GM18502 (cell line): ENCODE measurements around the gene GLRA3.
"Not testable (repeated sequence)": the region's sequence is repeated elsewhere in the genome, so short reads cannot be mapped to it uniquely, and the experiment has no call there.

Source experiments
- ATAC-seq: cut with Tn5 transposase; IDR thresholded peaks from one replicate; pipeline ENCODE4 v1.9.1; 2021; ENCODE audit warnings: mild to moderate bottlenecking; ENCODE audit not compliant: unreplicated experiment, poor library complexity

The GLRA3 gene

DNA sequence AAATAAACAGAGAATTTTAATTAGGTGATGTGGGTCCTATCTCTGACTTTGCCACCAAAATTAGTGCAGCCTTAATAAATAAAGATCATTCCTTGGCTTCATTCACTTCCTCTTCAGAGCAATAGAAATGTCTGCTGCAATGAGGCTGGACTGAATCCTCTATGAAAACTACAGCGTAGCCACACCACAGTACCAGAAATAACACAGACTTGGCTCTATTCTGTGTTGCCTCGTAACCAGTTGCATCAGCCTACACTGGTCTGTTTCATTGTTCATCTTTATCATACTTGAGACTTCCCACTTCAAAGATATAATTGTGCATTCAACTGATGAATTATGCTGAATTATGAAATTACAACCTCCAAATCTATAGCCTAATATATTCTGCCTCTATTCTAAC lies 15.8 kb downstream of the GLRA3 start:
- ATAC-seq = no peak

DNA sequence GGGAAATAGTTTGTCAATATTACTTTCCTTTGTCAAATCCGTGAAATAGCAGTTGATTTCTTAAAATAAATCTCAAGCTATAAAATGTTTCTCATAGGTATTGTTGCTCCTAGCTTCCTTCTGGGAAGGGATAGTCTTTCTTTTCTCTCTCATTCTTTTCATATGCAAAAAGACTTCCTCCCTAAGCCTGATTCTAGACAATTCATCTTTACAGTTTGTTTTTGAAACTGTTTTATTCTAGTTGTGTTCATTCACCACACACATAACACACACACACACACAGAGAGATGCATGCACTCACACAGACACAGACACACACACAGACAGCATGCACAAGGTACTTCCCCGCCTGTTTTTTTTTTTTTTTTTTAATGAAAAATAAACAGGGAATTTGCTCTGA lies 18.2 kb downstream of the GLRA3 start:
- no peak for ATAC-seq

DNA sequence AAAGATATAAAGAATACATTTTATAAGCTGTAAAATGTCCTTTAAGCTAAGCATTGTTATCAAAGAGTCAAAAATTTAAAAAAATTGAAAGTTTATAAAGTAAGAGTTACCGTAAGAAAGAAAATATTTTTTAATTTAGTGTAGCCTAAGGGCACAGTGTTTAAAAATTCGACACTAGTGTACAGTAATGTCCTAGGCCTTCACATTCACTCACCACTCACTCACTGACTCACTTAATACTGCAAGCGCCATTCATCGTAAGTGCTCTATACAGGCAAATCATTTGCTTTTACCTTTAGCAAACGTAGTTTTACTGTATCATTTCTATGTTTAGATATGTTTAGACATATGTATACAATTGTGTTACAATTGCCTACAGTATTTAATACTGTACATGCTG lies 20.2 kb downstream of the GLRA3 start:
- ATAC-seq = no peak

DNA sequence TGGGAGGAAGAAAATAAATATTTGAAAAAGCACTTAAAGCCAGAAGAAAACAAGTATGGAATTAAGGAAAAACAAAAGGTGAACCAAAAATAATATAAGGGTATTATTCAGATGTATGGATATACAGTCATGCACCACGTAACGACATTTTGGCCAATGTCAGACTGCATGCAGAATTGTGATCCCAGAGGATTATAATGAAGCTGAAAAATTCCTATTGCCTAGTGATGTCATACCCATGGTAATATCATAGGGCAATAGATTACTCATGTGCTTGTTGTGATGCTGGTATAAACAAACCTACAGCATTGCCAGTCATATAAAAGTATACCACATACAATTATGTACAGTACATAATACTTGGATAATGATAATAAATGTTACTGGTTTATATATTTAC lies 20.9 kb downstream of the GLRA3 start:
- ATAC-seq = no peak

DNA sequence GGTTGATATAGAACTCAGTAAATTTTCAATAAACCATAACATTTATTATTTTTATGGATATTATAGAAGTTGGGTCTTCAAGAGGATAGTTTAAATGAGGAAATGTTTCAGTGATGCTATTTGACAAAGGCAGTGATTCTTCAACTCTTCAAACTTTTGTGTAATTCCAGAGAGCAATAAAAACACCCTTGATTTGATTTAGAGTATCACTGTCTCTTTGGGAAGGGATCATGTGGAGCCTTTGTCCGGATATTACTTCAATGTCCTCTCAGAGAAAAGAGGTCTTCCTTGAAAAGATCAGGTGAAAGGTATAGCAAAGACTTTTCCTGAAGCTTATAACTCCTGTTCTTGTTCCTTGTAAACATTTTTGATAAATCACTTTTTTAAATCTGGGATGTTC lies 23.3 kb downstream of the GLRA3 start:
- no peak for ATAC-seq

DNA sequence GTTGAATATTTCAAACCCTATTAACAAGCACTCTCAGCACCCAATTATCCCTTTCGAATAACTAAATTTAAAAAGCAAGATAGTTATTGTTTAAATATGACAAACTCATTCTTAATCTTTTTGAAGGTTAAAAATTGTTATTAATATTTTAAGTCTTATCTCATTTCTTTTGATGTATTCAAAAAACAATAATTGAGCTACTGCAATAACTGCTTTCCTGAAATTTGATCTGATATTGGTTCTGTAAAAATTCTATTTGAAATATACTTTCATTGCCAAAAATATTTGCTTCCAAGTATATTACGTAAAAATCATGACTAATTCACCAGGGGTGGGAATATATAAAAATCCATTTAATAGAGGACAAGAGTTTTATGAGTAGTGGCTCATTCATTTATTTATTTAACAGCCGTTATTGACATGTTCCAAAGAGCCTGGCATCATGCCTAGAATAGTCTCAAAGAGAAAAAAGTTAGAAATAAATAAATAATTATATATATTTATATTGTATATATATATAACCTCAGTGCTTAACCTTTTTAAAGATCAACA lies 34.4 kb downstream of the GLRA3 start:
- no peak for ATAC-seq

DNA sequence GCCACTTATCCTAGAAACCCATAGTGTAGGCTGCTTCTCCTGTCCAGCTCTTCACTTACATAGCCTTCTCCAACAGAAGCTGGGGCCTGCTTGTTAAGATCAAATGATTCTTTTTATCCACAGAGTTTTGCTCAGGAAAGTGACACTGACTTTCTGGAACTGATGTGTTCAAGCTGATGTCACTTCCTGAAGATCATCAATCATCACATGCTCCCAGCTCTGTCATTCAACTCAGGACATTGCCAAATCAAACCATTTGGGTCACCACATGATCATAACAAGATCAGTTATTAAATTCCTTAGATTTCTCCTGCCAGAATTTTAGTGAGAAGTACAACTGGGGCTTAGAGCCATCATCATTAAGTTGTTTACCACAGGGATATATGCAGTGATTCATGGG lies 39.4 kb downstream of the GLRA3 start:
- no peak for ATAC-seq

DNA sequence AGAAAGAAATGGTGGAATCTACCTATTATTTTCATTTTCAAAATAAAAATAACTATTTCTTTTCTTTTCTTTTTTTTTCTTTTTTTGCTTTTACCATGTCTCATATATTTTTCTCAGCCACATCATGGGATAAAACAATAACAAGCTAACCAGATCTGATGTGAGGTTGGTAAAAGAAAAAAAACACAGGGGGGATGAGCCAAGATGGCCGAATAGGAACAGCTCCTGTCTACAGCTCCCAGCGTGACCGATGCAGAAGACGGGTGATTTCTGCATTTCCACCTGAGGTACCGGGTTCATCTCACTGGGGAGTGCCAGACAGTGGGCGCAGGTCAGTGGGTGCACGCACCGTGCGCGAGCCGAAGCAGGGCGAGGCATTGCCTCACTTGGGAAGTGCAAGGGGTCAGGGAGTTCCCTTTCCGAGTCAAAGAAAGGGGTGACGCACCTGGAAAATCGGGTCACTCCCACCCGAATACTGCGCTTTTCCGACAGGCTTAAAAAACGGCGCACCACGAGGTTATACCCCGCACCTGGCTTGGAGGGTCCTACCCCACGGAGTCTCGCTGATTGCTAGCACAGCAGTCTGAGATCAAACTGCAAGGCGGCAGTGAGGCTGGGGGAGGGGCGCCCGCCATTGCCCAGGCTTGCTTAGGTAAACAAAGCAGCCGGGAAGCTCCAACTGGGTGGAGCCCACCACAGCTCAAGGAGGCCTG lies 50.6 kb downstream of the GLRA3 start:
- ATAC-seq = not testable (repeated sequence)

DNA sequence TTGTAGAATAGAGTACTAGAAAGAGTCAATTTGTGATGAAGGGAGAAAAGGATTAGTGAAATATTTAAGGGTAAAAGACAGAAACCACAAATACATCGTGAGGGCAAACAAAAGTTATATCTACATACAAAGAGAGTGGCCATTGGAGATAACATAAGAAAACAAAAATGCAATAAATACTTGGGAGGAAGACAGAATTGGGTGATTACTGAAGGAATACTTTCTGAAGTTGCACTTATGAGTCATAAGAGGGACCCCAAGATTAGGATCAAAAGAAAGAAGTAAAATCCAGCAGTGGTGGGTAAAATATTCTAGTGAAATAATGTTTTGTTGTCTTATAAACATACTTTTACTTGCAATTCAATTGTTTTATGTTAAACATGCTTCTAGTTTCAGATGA lies 53.7 kb downstream of the GLRA3 start:
- ATAC-seq = no peak

DNA sequence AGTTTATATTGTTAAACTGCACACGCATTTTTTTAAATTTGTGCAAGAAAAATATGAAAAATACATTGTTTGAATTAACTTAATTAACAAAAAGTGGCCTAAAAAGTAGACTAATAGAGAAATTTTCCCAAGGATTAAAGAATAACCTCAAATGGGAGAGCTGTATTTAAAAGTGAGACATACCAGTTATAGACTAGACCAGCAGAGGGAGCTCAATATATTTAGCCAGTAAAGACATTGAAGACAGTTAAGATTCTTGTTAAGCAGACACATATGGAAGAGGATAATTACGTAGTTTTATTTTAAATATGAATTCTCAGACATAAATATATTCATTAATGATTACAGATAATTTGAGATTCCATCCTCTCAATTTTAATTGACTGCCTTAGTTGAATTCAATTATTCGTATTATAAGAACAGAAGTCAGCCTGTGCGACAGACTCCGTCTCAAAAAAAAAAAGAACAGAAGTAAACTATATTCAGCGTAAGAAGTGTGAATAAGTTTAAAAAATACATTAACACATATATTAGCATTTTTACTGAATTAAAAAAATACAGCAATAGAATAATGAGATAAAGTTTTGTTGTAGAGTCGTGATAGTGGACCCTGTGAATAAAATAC lies 64.8 kb downstream of the GLRA3 start:
- peak; percentile 75 for ATAC-seq

DNA sequence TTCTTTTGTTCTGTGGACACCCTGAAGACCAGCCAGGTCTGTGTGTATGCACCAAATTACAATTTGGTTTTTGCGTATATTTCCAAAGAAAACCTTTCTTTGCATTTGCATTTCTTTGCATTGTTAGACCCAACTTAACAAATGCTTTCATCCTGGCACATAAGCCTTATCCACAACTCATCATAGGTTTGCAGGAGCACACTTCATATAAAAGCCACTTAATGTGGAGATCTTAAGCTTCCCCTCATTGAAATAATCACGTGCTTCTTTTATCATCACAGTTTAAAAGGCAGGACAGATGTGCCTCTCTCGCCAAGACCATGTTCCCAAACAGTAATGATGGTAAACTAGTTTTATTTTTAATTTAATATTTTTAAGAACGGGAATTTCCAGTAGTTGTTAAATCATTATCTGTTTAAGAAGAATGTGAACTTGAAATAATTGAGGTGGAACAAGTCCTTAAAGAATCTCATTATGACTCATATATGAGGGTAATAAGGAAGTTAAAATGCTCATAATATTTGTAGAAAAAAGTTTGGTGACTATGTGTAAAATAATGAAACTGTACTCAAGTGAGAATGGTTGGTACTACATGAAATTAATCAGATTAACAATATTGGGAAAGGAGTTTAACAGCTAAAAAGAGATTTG lies 65.5 kb downstream of the GLRA3 start:
- ATAC-seq = peak; percentile 81

DNA sequence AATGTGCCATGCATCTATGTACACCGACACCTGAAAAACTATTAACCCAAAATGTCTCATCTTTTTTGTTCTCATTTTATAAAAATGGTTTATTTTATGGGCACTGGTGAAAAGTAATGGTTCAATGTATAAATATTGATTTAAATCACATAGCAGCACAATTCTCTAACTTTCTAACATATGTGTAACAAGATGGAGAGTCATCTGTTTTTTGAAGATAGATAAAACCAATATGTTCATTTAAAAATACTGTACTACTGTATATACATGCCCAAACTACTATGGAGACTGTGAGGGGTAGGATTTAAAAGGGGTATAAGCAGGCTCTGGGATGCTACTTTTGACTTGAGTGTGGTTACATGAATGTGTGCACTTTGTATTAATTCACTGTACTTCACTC lies 67.6 kb downstream of the GLRA3 start:
- ATAC-seq = no peak

DNA sequence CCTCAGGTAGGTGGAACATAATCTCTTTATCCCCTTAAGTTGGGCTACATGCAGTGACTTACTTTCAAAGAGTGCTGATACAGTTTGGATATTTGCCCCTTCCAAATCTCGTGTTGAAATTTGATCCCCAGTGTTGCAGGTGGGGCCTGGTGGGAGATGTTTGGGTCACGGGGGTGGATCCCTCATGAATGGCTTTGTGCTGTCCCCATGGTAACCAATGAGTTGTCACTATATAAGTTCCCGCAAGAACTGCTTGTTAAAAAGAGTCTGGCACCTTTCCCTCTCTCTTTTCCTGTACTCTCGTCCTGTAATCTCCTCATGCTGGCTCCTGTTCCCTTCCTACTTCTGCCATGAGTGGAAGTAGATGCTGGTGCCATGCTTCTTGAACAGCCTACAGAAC lies 71.3 kb downstream of the GLRA3 start:
- ATAC-seq = no peak

DNA sequence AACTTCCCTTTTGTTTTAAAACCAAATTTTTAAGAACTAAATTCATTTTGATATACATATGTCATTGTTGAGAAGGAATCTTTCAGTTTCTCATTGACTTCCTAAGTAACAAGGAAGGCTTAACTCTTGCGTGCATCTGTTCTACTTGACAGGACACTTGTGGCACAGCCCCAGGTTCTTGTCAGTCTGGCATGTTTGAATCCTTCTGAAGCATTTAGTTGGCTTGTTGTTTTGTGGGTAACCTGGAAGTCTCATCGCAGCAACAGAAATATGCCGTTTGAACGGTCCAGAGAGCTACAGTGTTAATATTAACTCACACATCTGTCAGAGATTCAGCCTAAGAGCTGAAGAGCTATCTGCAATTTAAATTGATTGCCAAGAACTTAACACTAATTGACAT lies 76.0 kb downstream of the GLRA3 start:
- ATAC-seq = no peak

DNA sequence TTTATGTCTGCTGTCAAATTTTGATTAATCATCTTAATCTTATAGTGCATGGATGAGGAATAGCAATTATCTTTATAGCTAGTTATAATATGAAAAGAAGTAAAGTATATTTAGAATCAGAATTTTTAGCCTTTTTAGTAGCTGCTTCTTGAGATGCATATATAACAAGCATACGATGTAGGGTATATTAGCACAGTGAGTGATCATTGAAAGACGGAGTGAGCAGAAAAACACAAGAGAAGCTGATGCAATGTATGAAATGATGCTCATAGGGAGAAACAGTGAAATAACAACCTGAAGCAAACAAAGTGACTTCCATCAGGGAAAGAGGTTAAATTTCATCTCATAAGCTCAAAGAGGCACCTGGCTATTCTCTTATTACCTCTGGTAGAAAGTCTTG lies 77.0 kb downstream of the GLRA3 start:
- ATAC-seq = no peak

DNA sequence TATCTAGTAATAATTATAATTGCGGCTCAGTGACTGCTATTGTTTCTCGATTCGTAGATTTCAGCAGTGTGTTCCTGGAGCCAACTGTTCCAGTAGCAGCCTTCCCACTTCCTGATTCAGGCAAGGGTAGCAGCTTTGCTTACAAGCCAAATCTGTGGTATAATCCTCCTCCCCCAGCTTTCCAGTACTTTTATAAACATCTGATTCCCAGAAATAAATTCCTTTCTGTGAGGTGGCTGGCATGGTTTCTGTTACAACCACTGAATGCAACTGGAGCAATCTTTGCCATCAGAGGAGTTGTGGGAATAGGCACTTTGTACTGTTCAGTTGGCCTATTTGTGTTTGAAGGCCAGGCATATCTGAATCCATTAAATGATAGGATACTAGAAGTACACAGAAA lies 80.0 kb downstream of the GLRA3 start:
- no peak for ATAC-seq

DNA sequence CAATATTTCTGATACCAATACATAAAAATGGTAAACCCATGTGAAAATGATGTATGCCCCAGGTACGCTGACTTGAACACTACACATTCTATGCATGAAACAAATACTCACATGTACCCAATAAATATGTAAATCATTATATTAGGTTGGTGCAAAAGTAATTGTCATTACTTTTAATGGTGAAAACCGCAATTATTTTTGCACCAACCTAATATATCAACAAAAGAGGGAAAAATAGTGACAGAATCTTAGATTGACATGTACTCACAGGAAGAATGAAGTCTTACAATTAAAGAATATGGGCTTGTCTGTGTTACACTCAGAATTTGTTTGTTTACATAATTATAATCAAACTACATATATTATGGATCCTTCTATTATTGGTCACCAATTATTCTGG lies 82.3 kb downstream of the GLRA3 start:
- no peak for ATAC-seq

DNA sequence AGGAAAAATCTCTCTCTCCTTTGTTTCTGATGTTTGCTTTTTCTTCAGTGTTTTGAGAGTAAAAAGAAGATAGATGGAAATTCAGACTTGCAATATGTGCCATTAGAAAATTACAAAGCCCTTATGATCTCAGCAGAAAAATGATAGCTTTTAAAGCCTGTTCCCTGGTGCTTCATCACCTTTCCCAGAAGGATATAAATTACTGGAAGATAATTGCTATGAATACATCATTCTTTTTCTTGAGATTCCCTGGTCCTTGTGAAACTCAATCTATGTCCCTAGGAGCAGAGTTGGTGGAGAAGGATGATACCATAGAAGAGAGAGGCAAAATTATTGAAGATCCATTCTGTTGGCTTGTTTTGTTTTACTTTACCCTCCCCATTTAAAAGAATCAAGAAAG lies 86.5 kb downstream of the GLRA3 start:
- no peak for ATAC-seq

DNA sequence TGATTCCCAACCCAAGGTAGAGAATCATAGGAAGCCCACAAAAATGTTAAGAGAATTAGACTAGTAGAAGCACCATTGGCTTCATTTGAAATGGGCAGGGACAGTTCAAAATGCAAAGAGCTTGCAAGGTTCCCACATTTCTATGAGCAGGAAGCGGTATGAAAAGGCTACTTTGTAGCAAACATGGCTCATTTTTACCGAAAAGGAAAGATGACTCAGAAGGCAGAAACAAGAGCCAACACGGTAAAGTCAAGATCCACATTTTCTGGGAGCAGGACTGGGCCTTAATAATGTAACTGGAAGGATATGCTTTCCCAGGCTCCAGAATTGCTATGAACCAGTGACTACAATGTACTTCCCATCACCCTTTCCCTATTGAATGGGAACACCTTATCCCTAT lies 89.5 kb downstream of the GLRA3 start:
- no peak for ATAC-seq

DNA sequence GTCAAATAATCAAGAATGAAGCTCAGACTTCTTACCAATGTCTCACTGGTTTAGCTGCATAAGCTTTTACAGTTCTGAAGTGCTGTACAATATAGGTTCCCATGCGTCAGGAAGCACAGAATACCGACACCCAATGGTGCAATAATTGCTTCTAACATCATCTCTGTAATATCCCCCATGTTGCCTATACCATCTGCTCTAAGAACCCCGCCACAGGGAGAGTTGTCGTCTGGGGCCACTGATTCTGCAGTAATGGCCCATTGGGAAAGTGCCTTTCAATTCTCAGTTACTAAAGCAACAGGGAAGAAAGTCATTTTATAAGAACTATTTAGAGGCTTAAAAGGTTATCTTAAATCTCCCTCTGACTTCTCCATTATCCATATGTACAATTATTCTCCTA lies 94.9 kb downstream of the GLRA3 start:
- no peak for ATAC-seq

DNA sequence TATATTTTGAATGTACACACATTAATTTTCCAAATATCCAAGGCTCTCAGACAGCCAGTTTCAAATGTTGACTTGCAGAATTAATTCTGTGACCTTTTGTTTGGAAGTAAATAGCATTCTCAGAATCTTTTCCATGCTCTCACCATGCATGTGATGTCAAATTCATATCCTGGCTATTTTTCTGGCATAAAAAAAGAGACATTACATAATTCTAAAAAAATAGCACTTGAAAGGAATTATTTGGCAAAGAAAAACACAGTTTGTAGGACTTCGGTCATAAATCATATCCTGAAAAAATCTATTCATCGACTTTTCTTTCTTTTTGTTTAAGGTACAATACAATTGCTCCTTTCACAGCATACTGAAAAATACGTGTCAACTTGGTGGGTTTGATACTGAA lies 111.2 kb downstream of the GLRA3 start:
- ATAC-seq = no peak
